ENCODE data around the gene ERCC8.

GRCh38 chr5:60893521-60893920 lies 51.3 kb downstream of the ERCC8 start:
- no peak for TF ChIP-seq EP300 (IDR thresholded peaks at IDR 0.05; ENCODE audit: borderline replicate concordance in 1 of 2, control insufficient read depth in 1 of 2, low read depth in 2 of 2, low read length in 2 of 2)
- no peak for TF ChIP-seq RCOR1 (conservative IDR thresholded peaks at IDR 0.05; ENCODE audit: low read depth, low read length)
- TF ChIP-seq CTCF (IDR thresholded peaks at IDR 0.05 in 2 of 3, conservative IDR thresholded peaks at IDR 0.05 in 1 of 3; ENCODE audit: control insufficient read depth in 2 of 3, extremely low read depth in 1 of 3, insufficient read depth in 1 of 3, low read depth in 3 of 3, low read length in 3 of 3), result no peak
- TF ChIP-seq GABPA (IDR thresholded peaks at IDR 0.05; ENCODE audit: low read depth), result no peak
- no peak for TF ChIP-seq POLR2A (IDR thresholded peaks at IDR 0.05; ENCODE audit: low read depth, low read length)
